Duodenal mucosa (tissue), 2 donors: Measurements from ENCODE around the gene TDRD10.

Source experiments
- H3K27ac ChIP-seq: one replicate; pipeline ENCODE4 v1.7.0; 2013; ENCODE audit warnings: low read depth, low read length
- H3K27me3 ChIP-seq, 2 donors: one replicate each; pipeline ENCODE4 v1.7.0; 2013; ENCODE audit warnings: low read length in 2 of 2, control low read depth in 1 of 2; ENCODE audit not compliant: insufficient read depth in 2 of 2, control insufficient read depth in 1 of 2
- H3K36me3 ChIP-seq, 2 donors: one replicate each; pipeline ENCODE4 v1.7.0; 2013; ENCODE audit warnings: low read length in 2 of 2, control low read depth in 1 of 2; ENCODE audit not compliant: insufficient read depth in 2 of 2, control insufficient read depth in 1 of 2
- H3K4me1 ChIP-seq, 2 donors: one replicate each; pipeline ENCODE4 v1.7.0; 2013; ENCODE audit warnings: low read length in 2 of 2, control low read depth in 1 of 2; ENCODE audit not compliant: insufficient read depth in 2 of 2, control insufficient read depth in 1 of 2
- H3K4me3 ChIP-seq, 2 donors: one replicate each; pipeline ENCODE4 v1.7.0; 2013; ENCODE audit warnings: low read length in 2 of 2, low read depth in 1 of 2
- H3K9ac ChIP-seq, 2 donors: one replicate each; pipeline ENCODE4 v1.7.0; 2013; ENCODE audit warnings: low read length in 2 of 2, low read depth in 1 of 2
- H3K9me3 ChIP-seq, 2 donors: one replicate each; pipeline ENCODE4 v1.7.0; 2013; ENCODE audit warnings: low read length in 2 of 2, control low read depth in 1 of 2; ENCODE audit not compliant: control insufficient read depth in 1 of 2

TDRD10 gene

GRCh38 chr1:154466206-154466605 is 35.8 kb upstream of the TDRD10 start:
- peaks cover 14% of the 10 kb centered on the region in 2 donors for H3K36me3 ChIP-seq
- H3K9ac ChIP-seq, result no peak overlapping the region
- H3K27ac ChIP-seq, result no peak overlapping the region
- H3K9me3 ChIP-seq, result no peaks in the 10 kb centered on the region
- H3K4me3 ChIP-seq, result no peak overlapping the region
- H3K4me1 ChIP-seq, result peaks cover 9 to 14% of the 10 kb centered on the region in 2 donors
- no peaks in the 10 kb centered on the region for H3K27me3 ChIP-seq

GRCh38 chr1:154466921-154467417 is 35.0 kb upstream of the TDRD10 start:
- no peak overlapping the region for H3K4me3 ChIP-seq
- peaks cover 5 to 14% of the 10 kb centered on the region in 2 donors for H3K4me1 ChIP-seq
- no peak overlapping the region for H3K9ac ChIP-seq
- H3K9me3 ChIP-seq, result no peaks in the 10 kb centered on the region
- no peaks in the 10 kb centered on the region for H3K27me3 ChIP-seq
- H3K36me3 ChIP-seq, result peaks cover 14% of the 10 kb centered on the region in 2 donors
- H3K27ac ChIP-seq, result no peak overlapping the region

DNA sequence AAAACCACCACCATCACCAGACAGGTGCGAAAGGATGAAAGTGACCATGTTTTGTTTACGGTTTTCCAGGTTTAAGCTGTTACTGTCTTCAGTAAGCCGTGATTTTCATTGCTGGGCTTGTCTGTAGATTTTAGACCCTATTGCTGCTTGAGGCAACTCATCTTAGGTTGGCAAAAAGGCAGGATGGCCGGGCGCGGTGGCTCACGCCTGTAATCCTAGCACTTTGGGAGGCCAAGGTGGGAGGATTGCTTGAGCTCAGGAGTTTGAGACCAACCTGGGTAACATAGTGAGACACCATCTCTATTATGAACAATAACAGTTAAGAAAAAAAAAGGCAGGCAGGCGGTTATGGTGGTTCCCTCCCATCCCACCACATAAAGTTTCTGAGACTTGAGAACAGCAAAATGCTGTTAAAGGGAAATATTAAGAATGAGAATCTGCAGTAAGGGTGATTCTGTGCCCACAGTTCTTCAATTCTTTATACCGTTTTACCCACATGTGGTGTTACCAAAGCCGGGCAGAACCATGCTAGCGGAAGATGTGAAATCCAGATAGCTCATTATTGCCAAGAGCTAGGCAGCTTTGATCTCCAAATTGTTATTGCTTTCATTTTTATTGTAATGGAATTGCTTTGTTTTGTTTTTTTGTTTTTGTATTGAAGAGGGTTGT is 34.5 kb upstream of the TDRD10 start:
- Histone ChIP-seq H3K27ac (no peak overlapping the region), H3K27me3 (no peaks in the 10 kb centered on the region), H3K4me1 (peaks cover 5 to 15% of the 10 kb centered on the region in 2 donors), H3K9me3 (no peaks in the 10 kb centered on the region), H3K36me3 (peaks cover 14% of the 10 kb centered on the region in 2 donors), H3K9ac (no peak overlapping the region), H3K4me3 (no peak overlapping the region)

- Histone ChIP-seq H3K36me3 (peaks cover 14% of the 10 kb centered on the region in 2 donors), H3K27ac (no peak overlapping the region), H3K9me3 (no peaks in the 10 kb centered on the region), H3K4me3 (no peak overlapping the region), H3K9ac (no peak overlapping the region), H3K27me3 (no peaks in the 10 kb centered on the region), H3K4me1 (peaks cover 5 to 13% of the 10 kb centered on the region in 2 donors)
Observed at GRCh38 chr1:154468535-154469250, 33.3 kb upstream of the TDRD10 start.

DNA sequence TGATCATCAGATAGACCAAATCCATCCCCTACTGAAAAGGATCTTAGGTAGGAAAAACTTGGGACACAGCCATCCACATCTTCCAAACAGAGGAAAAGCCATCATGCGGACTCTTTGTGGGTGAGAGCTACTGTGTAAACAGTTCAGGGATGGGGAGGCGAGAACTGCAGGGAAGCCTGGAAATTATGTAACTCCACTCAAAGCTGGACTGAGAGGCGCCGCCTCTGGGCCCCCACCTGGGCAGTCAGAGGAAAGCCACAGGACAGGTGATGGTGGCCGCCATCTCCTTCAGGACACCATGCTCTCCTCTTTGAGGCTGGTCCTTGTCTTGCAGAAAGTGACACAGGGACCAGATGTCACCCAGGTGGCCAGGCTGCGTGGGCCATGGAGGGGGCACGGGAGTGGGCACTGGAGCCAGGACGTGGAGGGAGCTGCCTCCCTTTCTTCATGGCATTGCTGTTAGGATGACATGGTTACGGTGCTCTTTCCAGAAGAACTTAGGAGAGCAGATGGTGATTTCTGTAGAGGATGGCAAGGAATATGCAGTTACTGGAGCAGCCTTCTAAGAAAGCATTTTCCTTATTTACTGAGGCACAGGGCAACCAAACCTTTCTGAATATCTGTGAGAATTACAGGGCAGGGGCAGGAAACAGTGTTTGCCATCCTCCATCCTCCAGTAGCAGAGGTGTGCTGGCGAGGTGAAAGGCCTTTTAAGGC is 32.0 kb upstream of the TDRD10 start:
- Histone ChIP-seq H3K4me3 (no peak overlapping the region), H3K4me1 (peaks cover 5 to 12% of the 10 kb centered on the region in 2 donors), H3K9me3 (no peaks in the 10 kb centered on the region), H3K36me3 (peaks cover 9 to 14% of the 10 kb centered on the region in 2 donors), H3K9ac (no peak overlapping the region), H3K27ac (no peak overlapping the region), H3K27me3 (no peaks in the 10 kb centered on the region)

DNA sequence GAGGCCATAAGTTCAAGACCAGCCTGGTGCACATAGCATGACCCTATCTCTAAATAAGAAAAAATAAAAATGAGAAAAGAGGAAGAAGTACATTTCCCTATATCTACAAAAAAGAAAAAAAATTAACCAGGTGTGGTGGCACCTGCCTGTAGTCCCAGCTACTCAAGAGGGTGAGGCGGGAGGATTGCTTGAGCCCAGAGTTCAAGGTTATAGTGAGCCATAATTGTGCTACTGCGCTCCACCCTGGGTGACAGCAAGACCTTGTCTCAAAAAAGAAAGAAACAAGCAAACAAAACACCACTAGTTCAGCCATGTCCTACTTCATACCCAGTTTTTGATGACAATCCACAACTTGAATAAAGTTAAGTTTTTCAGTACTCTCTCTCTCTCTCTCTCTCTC is 30.7 kb upstream of the TDRD10 start:
- no peaks in the 10 kb centered on the region for H3K9me3 ChIP-seq
- H3K9ac ChIP-seq, result no peak overlapping the region
- H3K36me3 ChIP-seq, result peaks cover 0 to 3% of the 10 kb centered on the region in 2 donors
- no peaks in the 10 kb centered on the region for H3K27me3 ChIP-seq
- H3K27ac ChIP-seq, result no peak overlapping the region
- H3K4me1 ChIP-seq, result peaks cover 4 to 11% of the 10 kb centered on the region in 2 donors
- no peak overlapping the region for H3K4me3 ChIP-seq

- Histone ChIP-seq H3K27me3 (no peaks in the 10 kb centered on the region), H3K4me3 (no peak overlapping the region), H3K9ac (no peak overlapping the region), H3K9me3 (no peaks in the 10 kb centered on the region), H3K36me3 (no peaks in the 10 kb centered on the region), H3K4me1 (peaks cover 11 to 25% of the 10 kb centered on the region in 2 donors), H3K27ac (no peak overlapping the region)
Observed at GRCh38 chr1:154474802-154475201, 27.2 kb upstream of the TDRD10 start.

DNA sequence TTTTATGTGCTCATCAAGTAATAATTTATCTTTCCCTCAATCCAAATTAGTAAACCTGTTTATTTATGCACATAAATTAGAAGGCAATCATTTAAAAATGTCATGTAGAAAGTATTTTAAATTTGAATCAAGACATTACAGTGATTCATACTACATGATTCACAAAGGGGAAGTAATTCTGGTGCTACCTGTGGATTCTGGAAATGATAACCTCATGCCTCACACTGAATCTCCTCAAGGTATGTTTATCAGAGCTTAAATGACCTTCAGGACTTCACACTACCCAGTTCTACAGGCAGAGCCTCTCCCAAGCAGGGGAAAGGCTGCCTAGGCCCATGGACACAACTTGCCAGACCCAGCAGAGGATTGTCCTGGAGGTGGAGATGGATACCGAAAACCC is 25.2 kb upstream of the TDRD10 start:
- H3K4me1 ChIP-seq, result peaks cover 11 to 25% of the 10 kb centered on the region in 2 donors
- no peak overlapping the region for H3K27ac ChIP-seq
- H3K4me3 ChIP-seq, result no peak overlapping the region
- H3K36me3 ChIP-seq, result no peaks in the 10 kb centered on the region
- H3K9ac ChIP-seq, result peak overlapping the region in 1 of 2 donors; percentile 11
- H3K9me3 ChIP-seq, result no peaks in the 10 kb centered on the region
- no peaks in the 10 kb centered on the region for H3K27me3 ChIP-seq

GRCh38 chr1:154478013-154478412 is 24.0 kb upstream of the TDRD10 start:
- no peak overlapping the region for H3K9ac ChIP-seq
- no peaks in the 10 kb centered on the region for H3K27me3 ChIP-seq
- no peak overlapping the region for H3K27ac ChIP-seq
- no peaks in the 10 kb centered on the region for H3K36me3 ChIP-seq
- no peak overlapping the region for H3K4me3 ChIP-seq
- H3K9me3 ChIP-seq, result no peaks in the 10 kb centered on the region
- H3K4me1 ChIP-seq, result peaks cover 11 to 22% of the 10 kb centered on the region in 2 donors

DNA sequence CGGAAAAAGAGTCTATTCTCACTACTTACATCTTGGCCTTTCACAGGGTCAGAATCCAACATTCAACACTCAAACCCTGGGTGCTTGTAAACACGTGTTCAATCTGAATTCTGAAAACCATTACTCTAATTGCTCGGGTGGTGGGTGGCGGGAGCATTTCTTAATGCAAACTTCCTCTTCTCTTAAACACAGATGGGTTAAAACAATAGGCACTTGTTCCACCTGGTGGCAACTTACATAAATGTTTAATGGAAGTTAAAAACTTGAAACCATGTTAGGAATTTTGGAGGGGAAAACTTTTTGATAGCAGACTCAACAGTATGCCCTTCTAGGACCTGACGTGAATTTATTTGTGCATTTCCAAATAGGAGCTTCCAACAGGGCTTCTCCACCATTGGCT is 23.4 kb upstream of the TDRD10 start:
- Histone ChIP-seq H3K36me3 (no peaks in the 10 kb centered on the region), H3K4me3 (no peak overlapping the region), H3K9ac (no peak overlapping the region), H3K4me1 (peaks cover 11 to 22% of the 10 kb centered on the region in 2 donors), H3K27me3 (no peaks in the 10 kb centered on the region), H3K9me3 (no peaks in the 10 kb centered on the region), H3K27ac (no peak overlapping the region)
